Measurements from ENCODE around the gene NOBOX. TPM values are rescaled to one million over a fixed set of nuclear protein-coding genes. Genes with fewer than 3 reads are reported as not detected.

Gene NOBOX
- total and polyA plus RNA-seq, 2 donors (not counting 1 experiment from before 2014, with no cell fraction given): not detected

DNA sequence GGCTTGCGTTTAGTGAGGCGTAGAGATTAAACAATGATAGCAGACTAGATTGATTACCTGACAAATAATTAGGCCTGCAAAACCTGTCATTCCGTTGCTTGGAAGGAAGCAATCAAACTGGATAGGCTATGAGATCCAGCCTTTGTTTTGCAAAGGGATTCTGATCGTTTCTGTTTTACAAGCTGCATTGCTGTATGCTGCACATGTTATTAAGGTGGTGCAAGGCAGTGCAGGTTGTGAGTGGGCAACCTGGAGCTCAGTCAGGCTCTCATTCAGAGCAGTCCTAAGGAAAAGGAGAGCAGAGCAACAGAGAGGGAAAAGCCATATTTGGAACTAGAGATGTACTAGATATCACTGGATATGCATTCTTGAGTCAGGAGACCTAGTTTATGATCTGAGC, 6.9 kb upstream of the NOBOX start:
- no peak for TF ChIP-seq EZH2 (IDR thresholded peaks at IDR 0.05; ENCODE audit: low read length, missing control alignments)
- TF ChIP-seq, protein P1, sequence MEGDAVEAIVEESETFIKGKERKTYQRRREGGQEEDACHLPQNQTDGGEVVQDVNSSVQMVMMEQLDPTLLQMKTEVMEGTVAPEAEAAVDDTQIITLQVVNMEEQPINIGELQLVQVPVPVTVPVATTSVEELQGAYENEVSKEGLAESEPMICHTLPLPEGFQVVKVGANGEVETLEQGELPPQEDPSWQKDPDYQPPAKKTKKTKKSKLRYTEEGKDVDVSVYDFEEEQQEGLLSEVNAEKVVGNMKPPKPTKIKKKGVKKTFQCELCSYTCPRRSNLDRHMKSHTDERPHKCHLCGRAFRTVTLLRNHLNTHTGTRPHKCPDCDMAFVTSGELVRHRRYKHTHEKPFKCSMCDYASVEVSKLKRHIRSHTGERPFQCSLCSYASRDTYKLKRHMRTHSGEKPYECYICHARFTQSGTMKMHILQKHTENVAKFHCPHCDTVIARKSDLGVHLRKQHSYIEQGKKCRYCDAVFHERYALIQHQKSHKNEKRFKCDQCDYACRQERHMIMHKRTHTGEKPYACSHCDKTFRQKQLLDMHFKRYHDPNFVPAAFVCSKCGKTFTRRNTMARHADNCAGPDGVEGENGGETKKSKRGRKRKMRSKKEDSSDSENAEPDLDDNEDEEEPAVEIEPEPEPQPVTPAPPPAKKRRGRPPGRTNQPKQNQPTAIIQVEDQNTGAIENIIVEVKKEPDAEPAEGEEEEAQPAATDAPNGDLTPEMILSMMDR (conservative IDR thresholded peaks at IDR 0.05 in 1 of 2, IDR thresholded peaks at IDR 0.05 in 1 of 2; ENCODE audit: low read depth in 1 of 2, low read length in 2 of 2): no peak
- Histone ChIP-seq H3K27ac (ENCODE audit: insufficient read depth, low read length) (no peak overlapping the region), H3K4me2 (ENCODE audit: extremely low read depth, insufficient read depth, low read length) (no peak overlapping the region), H3K9me3 (ENCODE audit: control insufficient read depth, insufficient read depth, low read depth, low read length) (no peaks in the 10 kb centered on the region), H3K79me2 (ENCODE audit: control insufficient read depth, insufficient read depth, low read length) (no peaks in the 10 kb centered on the region), H3K36me3 (ENCODE audit: control insufficient read depth, insufficient read depth, low read length) (no peaks in the 10 kb centered on the region), H3K27me3 (ENCODE audit: control insufficient read depth, insufficient read depth, low read length) (no peaks in the 10 kb centered on the region), H4K20me1 (ENCODE audit: control insufficient read depth, extremely low read depth, insufficient read depth, low read length) (no peaks in the 10 kb centered on the region), H2AFZ (ENCODE audit: low read length) (no peak overlapping the region), H3K9ac (ENCODE audit: insufficient read depth, low read length) (no peak overlapping the region), H3K4me3 (replicated peaks in 1 of 4; ENCODE audit: control extremely low read depth in 1 of 4, insufficient read depth in 1 of 4, low read depth in 3 of 4, low read length in 4 of 4) (no peak overlapping the region), H3K4me1 (ENCODE audit: control insufficient read depth, extremely low read depth, insufficient read depth, low read length) (no peaks in the 10 kb centered on the region)
- DNase-seq (ENCODE audit: low read depth in 2 of 2): no peak

DNA sequence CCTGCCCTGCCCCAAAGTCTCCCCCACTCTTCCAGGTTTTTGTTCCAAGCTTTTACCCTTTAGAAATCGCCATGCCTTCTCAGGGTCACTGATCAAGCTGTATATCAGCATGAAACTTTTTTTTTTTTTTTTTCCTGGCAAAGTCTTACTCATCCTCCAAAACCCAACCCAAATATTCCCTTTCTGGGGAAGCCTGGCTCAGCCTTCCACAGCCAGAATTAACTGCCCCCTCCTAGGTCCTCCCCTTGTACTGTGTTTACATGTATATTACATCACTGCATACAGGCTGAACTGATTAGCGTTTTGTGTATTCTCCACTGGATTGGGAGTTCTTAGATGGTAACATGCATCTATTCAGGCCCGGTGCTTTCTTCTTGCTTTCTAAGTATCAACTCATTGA, 4.6 kb upstream of the NOBOX start:
- DNase-seq (ENCODE audit: low read depth in 2 of 2): peak in 1 of 2 donors; percentile 58
- Histone ChIP-seq H3K36me3 (ENCODE audit: control insufficient read depth, insufficient read depth, low read length) (no peaks in the 10 kb centered on the region), H2AFZ (ENCODE audit: low read length) (no peak overlapping the region), H3K27ac (ENCODE audit: insufficient read depth, low read length) (no peak overlapping the region), H3K79me2 (ENCODE audit: control insufficient read depth, insufficient read depth, low read length) (no peaks in the 10 kb centered on the region), H3K4me3 (replicated peaks in 1 of 4; ENCODE audit: control extremely low read depth in 1 of 4, insufficient read depth in 1 of 4, low read depth in 3 of 4, low read length in 4 of 4) (no peak overlapping the region), H3K27me3 (ENCODE audit: control insufficient read depth, insufficient read depth, low read length) (no peaks in the 10 kb centered on the region), H3K4me1 (ENCODE audit: control insufficient read depth, extremely low read depth, insufficient read depth, low read length) (no peaks in the 10 kb centered on the region), H3K9ac (ENCODE audit: insufficient read depth, low read length) (no peak overlapping the region), H3K4me2 (ENCODE audit: extremely low read depth, insufficient read depth, low read length) (no peak overlapping the region), H3K9me3 (ENCODE audit: control insufficient read depth, insufficient read depth, low read depth, low read length) (no peaks in the 10 kb centered on the region), H4K20me1 (ENCODE audit: control insufficient read depth, extremely low read depth, insufficient read depth, low read length) (no peaks in the 10 kb centered on the region)
- no peak for TF ChIP-seq EZH2 (IDR thresholded peaks at IDR 0.05; ENCODE audit: low read length, missing control alignments)
- TF ChIP-seq, protein P1 (conservative IDR thresholded peaks at IDR 0.05 in 1 of 2, IDR thresholded peaks at IDR 0.05 in 1 of 2; ENCODE audit: low read depth in 1 of 2, low read length in 2 of 2): no peak

DNA sequence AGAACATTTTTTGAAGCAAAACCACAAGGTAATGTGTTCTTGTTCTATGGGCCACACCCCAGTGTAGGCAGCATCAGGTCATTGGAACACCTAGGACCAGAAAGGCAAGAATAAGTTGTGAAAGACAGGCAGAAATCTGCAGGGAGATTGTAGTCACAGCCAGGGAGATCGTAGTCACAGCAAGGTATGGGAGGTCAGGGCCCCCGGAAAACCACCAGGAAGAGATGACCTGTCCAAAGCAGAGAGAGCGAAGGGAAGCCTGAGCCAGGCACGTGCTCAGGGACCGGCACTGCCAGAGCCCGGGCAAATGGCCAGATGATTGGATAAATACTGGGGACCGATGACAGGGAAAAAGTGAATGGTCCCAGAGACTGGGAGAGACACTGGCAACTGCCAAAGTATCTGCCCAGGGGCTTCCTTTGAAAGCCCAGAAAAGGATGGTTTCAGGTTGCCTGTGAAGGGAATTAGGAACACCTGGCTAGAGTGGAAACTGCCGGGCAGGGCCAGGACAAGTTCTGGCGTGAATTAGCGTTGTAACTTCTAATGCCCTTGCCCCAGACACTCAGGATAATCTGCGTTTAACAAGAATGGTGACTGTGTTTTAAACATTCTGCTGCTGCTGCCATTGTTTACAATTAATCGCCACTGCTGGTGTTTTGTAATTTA, 3.9 kb upstream of the NOBOX start:
- H3K4me3 ChIP-seq (replicated peaks in 1 of 4; ENCODE audit: control extremely low read depth in 1 of 4, insufficient read depth in 1 of 4, low read depth in 3 of 4, low read length in 4 of 4): no peak overlapping the region
- DNase-seq (ENCODE audit: low read depth in 2 of 2): no peak
- H3K27ac ChIP-seq (ENCODE audit: insufficient read depth, low read length): no peak overlapping the region
- no peak overlapping the region for H3K9ac ChIP-seq (ENCODE audit: insufficient read depth, low read length)
- no peak overlapping the region for H3K4me2 ChIP-seq (ENCODE audit: extremely low read depth, insufficient read depth, low read length)
- no peaks in the 10 kb centered on the region for H3K36me3 ChIP-seq (ENCODE audit: control insufficient read depth, insufficient read depth, low read length)
- H3K79me2 ChIP-seq (ENCODE audit: control insufficient read depth, insufficient read depth, low read length): no peaks in the 10 kb centered on the region
- H2AFZ ChIP-seq (ENCODE audit: low read length): no peak overlapping the region
- no peaks in the 10 kb centered on the region for H4K20me1 ChIP-seq (ENCODE audit: control insufficient read depth, extremely low read depth, insufficient read depth, low read length)
- no peaks in the 10 kb centered on the region for H3K4me1 ChIP-seq (ENCODE audit: control insufficient read depth, extremely low read depth, insufficient read depth, low read length)
- no peaks in the 10 kb centered on the region for H3K27me3 ChIP-seq (ENCODE audit: control insufficient read depth, insufficient read depth, low read length)
- no peaks in the 10 kb centered on the region for H3K9me3 ChIP-seq (ENCODE audit: control insufficient read depth, insufficient read depth, low read depth, low read length)
- TF ChIP-seq EZH2 (IDR thresholded peaks at IDR 0.05; ENCODE audit: low read length, missing control alignments): no peak
- TF ChIP-seq, protein P1 (conservative IDR thresholded peaks at IDR 0.05 in 1 of 2, IDR thresholded peaks at IDR 0.05 in 1 of 2; ENCODE audit: low read depth in 1 of 2, low read length in 2 of 2): no peak
